ENCODE data around the gene SLC22A23.

DNA sequence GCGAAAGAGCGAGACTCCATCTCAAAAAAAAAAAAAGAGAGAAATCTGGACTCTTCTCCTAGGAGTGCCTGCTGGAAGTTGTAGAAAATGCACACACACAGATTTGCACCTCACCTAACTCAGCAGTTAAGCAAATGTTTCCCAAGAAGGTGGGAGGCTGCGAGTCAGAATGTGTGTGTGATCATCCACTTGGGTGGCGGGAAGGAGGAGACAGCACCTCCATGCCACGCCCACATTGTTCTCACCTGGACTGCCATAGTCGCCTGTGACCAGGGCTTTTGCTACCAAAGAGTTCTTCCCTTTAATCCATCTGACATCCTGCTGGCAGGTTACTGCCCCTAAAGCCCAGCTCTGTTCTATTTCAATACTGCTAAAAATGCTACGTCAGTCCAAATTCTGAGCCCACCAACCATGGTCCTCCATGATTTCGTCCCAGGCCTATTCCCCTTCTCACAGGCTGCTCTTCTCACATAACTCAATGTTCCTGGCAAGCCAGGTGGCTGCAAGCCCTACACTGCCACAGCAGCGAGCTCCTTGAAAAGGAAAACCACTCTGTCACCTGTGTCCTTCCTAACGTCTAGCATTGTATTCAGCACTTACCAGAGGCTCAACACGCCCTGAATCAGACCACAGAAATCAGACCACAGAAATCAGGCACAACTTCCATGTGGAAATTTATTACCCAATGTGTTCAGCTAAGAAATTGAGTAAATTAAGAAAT lies 120.6 kb downstream of the SLC22A23 start:
- TF ChIP-seq, protein P1, sequence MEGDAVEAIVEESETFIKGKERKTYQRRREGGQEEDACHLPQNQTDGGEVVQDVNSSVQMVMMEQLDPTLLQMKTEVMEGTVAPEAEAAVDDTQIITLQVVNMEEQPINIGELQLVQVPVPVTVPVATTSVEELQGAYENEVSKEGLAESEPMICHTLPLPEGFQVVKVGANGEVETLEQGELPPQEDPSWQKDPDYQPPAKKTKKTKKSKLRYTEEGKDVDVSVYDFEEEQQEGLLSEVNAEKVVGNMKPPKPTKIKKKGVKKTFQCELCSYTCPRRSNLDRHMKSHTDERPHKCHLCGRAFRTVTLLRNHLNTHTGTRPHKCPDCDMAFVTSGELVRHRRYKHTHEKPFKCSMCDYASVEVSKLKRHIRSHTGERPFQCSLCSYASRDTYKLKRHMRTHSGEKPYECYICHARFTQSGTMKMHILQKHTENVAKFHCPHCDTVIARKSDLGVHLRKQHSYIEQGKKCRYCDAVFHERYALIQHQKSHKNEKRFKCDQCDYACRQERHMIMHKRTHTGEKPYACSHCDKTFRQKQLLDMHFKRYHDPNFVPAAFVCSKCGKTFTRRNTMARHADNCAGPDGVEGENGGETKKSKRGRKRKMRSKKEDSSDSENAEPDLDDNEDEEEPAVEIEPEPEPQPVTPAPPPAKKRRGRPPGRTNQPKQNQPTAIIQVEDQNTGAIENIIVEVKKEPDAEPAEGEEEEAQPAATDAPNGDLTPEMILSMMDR (IDR thresholded peaks at IDR 0.05): no peak
- no peak for TF ChIP-seq POLR2A (IDR thresholded peaks at IDR 0.05)
